IPS-20b (cell line): ENCODE data around the gene NTNG1.

Experiments
- H3K27ac ChIP-seq: one replicate; pipeline ENCODE4 v1.5.1; 2013; ENCODE audit warnings: low read length
- H3K27me3 ChIP-seq: 2 replicates; pipeline ENCODE4 v1.6.1; 2013; ENCODE audit warnings: mild to moderate bottlenecking, low read length, inconsistent platforms; ENCODE audit not compliant: insufficient read depth
- H3K36me3 ChIP-seq: 2 replicates; pipeline ENCODE4 v1.6.1; 2013; ENCODE audit warnings: low read depth, mild to moderate bottlenecking, inconsistent platforms, low read length, moderate library complexity; ENCODE audit not compliant: insufficient read depth
- H3K4me1 ChIP-seq: 2 replicates; pipeline ENCODE4 v1.6.1; 2013; ENCODE audit warnings: mild to moderate bottlenecking, control low read depth, inconsistent platforms, low read length, moderate library complexity; ENCODE audit not compliant: insufficient read depth
- H3K4me3 ChIP-seq: 2 replicates; pipeline ENCODE4 v1.5.1; 2013; ENCODE audit warnings: mild to moderate bottlenecking, low read length, inconsistent platforms
- H3K9ac ChIP-seq: 2 replicates; pipeline ENCODE4 v1.6.1; 2013; ENCODE audit warnings: low read depth, mild to moderate bottlenecking, inconsistent platforms, low read length, moderate library complexity
- H3K9me3 ChIP-seq: 2 replicates; pipeline ENCODE4 v1.6.1; 2013; ENCODE audit warnings: mild to moderate bottlenecking, low read depth, low read length, inconsistent platforms; ENCODE audit not compliant: insufficient read depth

NTNG1 gene

DNA sequence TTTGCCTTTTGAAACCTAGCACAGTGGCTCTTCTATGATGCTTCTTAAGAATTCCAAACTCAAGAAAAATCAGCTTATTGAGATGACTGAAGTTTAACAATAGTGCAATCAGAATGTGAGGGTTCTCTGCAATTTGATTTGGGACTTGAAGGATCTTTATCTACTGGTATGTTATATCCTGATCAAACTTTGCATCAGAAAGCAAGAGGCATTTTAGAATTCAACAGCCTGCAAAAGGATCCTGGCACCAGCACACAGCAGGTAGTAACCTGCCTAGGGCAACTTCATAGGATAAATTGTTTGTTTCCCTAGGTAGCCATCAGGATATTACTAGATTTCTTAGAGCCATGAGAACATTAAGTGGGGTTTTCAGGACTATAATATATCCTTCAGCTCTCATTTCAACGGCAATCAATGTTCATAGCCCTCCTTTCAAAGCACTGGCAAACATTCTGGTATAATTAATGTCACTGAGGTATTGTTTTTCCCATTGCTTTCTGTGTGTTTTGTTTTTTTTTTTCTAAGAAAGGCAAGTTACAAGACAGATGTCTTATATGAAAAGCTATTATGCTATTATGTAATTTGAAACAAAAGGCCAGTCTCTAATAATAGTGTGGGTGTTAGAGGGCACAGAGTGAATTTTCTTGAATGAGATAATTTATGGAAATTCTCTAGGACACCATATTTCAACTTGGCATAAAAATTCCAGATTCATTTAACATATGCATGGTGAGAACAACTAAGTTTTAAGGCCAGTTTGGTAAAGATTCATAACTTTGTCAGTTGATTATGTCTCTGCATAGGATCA lies 34.5 kb downstream of the NTNG1 start:
- H3K27me3 ChIP-seq: no peaks in the 10 kb centered on the region
- H3K9me3 ChIP-seq: no peaks in the 10 kb centered on the region
- H3K27ac ChIP-seq: no peak overlapping the region
- H3K36me3 ChIP-seq: no peaks in the 10 kb centered on the region
- H3K4me1 ChIP-seq: peaks cover 20% of the 10 kb centered on the region
- no peak overlapping the region for H3K9ac ChIP-seq
- no peak overlapping the region for H3K4me3 ChIP-seq

DNA sequence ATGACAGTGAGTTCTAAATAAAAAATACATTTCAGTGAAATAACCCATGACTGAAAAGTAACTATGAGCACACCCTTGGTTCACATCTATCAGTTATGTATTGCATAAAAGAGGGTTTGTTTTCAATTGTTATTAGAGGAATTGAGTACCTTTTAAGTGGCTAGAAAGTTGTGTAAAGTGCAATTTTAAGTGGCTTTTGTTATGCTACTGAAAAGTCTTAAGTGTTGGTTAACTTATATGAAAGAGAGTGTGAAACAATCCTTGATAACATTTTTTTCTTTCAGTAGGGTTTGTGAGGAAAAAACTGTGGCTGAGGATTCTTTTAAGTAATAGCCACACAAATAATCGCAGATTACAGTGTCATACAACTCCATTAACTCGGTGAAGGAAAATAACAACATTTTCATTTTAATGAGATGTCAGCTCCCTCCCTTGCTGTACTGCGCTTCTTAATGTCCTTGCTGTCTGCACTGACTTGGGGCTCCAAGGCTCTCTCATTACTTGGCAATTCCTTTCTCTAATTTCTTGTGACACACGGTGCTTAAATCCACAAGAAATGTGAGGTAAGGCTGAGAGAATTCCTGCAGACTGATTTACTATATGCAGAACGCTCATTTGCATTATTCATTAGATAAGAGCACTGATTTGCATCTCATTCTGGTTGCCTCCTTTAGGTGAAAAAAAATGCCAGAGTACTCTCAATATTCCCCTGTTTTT lies 40.6 kb downstream of the NTNG1 start:
- H3K36me3 ChIP-seq: no peaks in the 10 kb centered on the region
- no peak overlapping the region for H3K27ac ChIP-seq
- H3K4me1 ChIP-seq: peaks cover 29% of the 10 kb centered on the region
- H3K9me3 ChIP-seq: no peaks in the 10 kb centered on the region
- H3K4me3 ChIP-seq: peak overlapping the region; percentile 50
- H3K9ac ChIP-seq: peak overlapping the region; percentile 12; the same call in 1 of the 2 replicates
- H3K27me3 ChIP-seq: no peaks in the 10 kb centered on the region

DNA sequence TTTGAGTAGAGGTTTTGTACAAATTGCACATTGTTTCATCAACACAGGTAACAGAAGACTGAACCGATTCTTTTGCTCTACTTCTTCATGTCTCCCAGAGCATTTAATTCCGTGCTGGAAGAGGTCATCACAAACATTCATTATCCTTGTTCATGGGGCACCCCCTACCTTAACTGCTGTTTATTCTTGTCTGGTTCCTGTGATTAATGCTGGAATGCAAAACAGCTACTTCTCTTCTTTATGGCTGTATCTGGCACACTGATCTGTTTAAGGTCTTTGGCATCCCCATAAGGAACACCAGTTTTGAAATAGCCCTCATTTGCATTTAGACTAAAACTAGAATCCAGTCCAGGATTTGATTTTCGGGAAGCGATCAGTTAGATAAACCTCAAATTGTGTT lies 42.2 kb downstream of the NTNG1 start:
- Histone ChIP-seq H3K9ac (no peak overlapping the region), H3K4me3 (no peak overlapping the region), H3K27ac (no peak overlapping the region)

DNA sequence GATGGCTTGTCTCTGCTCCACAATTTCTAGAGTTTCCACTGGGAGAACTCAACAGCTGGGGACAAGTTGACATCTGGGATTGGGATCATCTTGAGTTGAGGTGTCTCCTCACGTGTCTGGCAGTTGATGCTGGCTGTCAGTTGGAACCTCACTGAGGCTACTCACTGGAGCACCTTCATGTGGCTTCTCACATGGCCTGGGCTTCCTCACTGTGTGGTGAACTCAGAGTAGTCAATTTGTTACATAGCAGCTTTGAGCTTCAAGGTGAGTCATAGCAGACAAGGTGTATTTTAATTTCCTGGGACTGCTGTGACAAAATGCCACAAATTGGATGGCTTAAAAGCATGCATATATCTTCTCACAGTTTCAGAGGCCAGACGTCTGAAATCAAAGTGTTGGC lies 44.0 kb downstream of the NTNG1 start:
- Histone ChIP-seq H3K27ac (no peak overlapping the region), H3K9ac (no peak overlapping the region), H3K4me1 (peaks cover 34% of the 10 kb centered on the region), H3K36me3 (no peaks in the 10 kb centered on the region), H3K4me3 (no peak overlapping the region), H3K9me3 (no peaks in the 10 kb centered on the region), H3K27me3 (no peaks in the 10 kb centered on the region)

More for the DNA sequence above, 42.2 kb downstream of the NTNG1 start:
- no peaks in the 10 kb centered on the region for H3K9me3 ChIP-seq
- H3K4me1 ChIP-seq: peaks cover 34% of the 10 kb centered on the region
- no peaks in the 10 kb centered on the region for H3K27me3 ChIP-seq
- H3K36me3 ChIP-seq: no peaks in the 10 kb centered on the region

DNA sequence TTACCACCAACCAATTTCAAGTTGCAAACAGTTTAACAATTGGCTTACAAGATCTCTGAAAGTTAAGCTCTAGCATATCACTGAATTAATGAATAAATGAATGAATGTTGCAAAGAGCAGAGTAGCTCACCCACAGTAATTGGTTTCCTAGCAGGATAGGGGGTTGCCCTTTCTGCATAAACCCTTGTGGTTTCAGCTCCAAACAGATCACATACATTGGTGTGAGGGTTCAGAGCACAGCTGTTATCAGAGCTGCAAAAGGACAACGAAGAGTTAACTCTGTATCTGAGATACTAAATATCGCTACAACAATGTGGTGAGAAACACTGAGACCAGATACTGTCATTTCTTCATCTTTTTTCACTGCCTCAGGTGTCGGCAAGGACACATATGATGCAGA lies 46.6 kb downstream of the NTNG1 start:
- H3K9me3 ChIP-seq: no peaks in the 10 kb centered on the region
- H3K9ac ChIP-seq: no peak overlapping the region
- no peak overlapping the region for H3K27ac ChIP-seq
- no peaks in the 10 kb centered on the region for H3K27me3 ChIP-seq
- no peak overlapping the region for H3K4me3 ChIP-seq
- no peaks in the 10 kb centered on the region for H3K36me3 ChIP-seq
- H3K4me1 ChIP-seq: peaks cover 14% of the 10 kb centered on the region; the same call in 1 of the 2 replicates

DNA sequence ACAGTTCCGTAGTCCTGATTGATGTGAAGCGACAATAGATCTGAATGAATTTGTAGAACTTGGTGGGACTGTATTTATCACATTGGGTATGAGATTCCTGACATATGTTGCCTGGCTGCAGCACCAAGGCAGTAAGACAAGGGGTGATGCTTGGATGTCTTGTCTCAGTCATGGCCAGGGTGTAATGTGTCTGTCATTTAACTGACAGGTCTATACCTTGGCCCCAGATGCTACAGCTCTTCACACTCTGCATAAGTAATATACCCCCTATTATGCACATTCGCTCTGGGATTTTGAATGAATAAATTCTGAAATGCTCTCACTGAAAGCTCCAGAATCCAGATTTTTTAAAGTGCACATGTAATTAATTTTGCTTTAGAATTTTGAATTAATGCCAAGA lies 47.3 kb downstream of the NTNG1 start:
- no peak overlapping the region for H3K4me3 ChIP-seq
- H3K27me3 ChIP-seq: no peaks in the 10 kb centered on the region
- H3K27ac ChIP-seq: no peak overlapping the region
- no peaks in the 10 kb centered on the region for H3K9me3 ChIP-seq
- no peak overlapping the region for H3K9ac ChIP-seq
- 0 out of 2 replicates have a peak, but pooled peaks cover 12% of the 10 kb centered on the region for H3K4me1 ChIP-seq
- H3K36me3 ChIP-seq: no peaks in the 10 kb centered on the region

DNA sequence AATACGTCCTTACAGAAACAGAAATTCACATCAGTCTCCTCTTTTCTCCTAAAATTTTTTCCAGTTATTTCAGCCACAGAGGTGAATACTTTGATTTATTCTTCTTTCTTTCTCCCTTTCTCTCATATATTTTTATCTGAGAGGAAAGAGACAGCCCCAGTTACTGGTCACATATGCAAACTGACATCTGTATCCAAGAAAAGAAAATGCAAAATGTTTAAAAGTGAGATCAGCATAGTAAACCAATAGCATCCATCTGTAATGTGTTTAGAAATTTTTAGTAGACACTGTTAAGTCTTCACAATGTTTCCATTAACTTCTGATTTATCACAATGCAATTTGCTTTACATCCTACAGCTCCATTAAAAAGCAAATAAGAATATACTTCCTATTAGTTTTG lies 53.5 kb downstream of the NTNG1 start:
- H3K4me3 ChIP-seq: no peak overlapping the region
- H3K4me1 ChIP-seq: peaks cover 27% of the 10 kb centered on the region
- H3K27ac ChIP-seq: no peak overlapping the region
- no peak overlapping the region for H3K9ac ChIP-seq
- H3K36me3 ChIP-seq: no peaks in the 10 kb centered on the region
- no peaks in the 10 kb centered on the region for H3K9me3 ChIP-seq
- no peaks in the 10 kb centered on the region for H3K27me3 ChIP-seq

DNA sequence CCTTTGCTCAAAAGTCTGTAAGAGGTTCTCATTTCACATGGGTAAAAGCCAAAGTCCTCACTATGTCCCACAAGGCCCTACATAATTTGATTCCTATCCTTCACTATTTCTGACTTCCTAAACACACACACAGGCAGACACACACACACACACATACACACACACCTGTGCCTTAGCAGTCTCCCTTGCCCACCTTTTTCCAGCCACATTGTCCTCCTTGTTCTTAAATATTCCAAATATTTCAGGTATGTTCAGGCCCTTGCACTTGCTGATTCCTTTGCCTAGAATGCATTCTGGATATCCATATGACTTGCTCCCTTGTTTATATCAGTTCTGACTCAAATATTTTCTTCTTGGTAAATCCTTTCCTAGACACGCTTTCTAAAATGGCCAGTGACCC lies 54.6 kb downstream of the NTNG1 start:
- Histone ChIP-seq H3K4me3 (no peak overlapping the region; the same call in 1 of the 2 replicates), H3K36me3 (no peaks in the 10 kb centered on the region), H3K27ac (peak overlapping the region; percentile 43), H3K27me3 (no peaks in the 10 kb centered on the region), H3K9ac (no peak overlapping the region), H3K9me3 (no peaks in the 10 kb centered on the region), H3K4me1 (peaks cover 27% of the 10 kb centered on the region)

DNA sequence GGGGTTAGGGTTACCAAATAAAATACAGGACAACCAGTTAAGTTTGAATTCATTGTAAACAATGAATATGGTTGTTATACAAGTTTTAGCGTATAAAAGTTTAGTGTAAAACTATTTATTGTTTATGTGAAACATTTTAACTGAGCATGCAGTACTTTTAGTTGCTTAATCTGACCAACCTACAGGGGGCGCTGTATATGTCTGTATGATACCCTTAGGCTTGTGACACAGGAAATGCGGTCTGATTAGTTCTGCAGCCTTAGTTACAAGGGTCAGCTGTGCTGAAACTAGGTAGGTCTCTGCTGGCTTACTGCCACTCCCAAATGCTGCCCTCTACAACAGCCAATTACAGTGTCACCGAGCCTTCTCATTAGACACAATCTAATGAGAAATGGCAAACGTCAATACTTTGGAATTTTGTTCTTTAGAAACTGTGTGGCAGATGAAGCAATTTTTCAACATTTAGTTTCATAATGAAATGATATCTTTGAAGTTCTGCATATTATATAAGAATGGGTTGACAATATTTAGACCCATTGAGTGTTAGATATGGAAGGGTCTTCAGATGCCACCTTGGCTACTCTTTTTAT lies 56.2 kb downstream of the NTNG1 start:
- Histone ChIP-seq H3K4me1 (peaks cover 27% of the 10 kb centered on the region), H3K27ac (no peak overlapping the region), H3K36me3 (no peaks in the 10 kb centered on the region), H3K27me3 (no peaks in the 10 kb centered on the region), H3K4me3 (no peak overlapping the region), H3K9me3 (no peaks in the 10 kb centered on the region), H3K9ac (no peak overlapping the region)

DNA sequence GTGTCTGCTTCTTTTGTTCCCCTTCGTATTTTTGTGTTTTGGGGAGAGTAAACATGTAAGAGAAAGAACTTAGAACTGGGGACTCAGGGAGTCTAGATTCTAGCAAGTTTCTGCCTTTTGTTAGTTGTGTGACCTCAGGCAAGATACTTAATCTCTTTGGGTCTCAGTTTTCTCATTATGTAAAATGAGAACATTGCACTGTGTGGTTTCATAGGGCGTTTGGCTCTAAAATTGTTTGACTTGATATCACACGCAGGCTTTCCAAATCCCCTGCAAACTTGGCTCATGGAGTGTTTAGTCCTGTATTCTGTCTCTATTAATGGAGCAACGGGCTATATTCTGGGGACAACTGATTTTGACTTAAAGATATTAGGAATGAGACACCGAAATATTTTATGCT lies 57.7 kb downstream of the NTNG1 start:
- Histone ChIP-seq H3K36me3 (no peaks in the 10 kb centered on the region), H3K9me3 (no peaks in the 10 kb centered on the region), H3K4me3 (no peak overlapping the region), H3K27me3 (no peaks in the 10 kb centered on the region), H3K9ac (no peak overlapping the region), H3K4me1 (peaks cover 27% of the 10 kb centered on the region), H3K27ac (no peak overlapping the region)

DNA sequence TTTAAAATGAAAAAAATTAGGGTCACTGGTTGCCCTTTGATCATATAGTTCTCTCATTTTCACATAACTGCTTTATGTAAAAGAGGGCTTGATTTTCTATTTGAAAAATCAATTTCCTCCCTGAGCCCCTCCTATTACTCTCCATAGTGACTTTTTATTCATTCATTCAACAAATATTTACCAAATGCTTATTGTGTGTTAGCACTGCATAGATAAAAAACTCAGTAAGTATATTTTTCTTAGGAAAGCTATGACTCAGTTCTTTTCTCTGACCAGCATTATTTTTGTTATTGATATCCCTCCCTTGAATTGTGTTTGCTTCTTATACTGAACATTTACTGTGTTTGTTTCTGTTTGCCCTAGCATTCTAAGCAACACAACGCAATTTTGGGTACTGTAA lies 59.8 kb downstream of the NTNG1 start:
- Histone ChIP-seq H3K4me1 (peaks cover 8% of the 10 kb centered on the region), H3K27ac (no peak overlapping the region), H3K27me3 (no peaks in the 10 kb centered on the region), H3K9ac (no peak overlapping the region), H3K4me3 (no peak overlapping the region), H3K36me3 (no peaks in the 10 kb centered on the region), H3K9me3 (no peaks in the 10 kb centered on the region)

DNA sequence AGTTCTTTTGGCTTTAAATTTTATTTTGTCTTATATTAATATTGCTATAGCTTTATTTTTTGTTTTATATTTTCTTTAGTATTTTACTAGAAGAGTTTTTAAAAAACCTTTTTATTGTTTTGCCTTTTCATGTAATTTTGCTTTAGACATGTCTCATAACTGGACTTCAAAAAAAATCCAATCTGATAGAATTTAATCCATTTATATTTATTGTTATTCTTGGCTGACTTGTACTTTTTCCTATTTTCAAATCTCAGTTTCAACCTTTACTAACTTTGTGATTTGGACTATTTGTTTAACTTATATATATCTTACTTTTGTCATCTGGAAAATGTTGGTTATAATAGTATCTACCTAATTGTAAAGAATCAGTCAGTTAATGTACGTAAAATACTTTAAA lies 61.2 kb downstream of the NTNG1 start:
- H3K27me3 ChIP-seq: no peaks in the 10 kb centered on the region
- H3K4me3 ChIP-seq: no peak overlapping the region
- no peaks in the 10 kb centered on the region for H3K9me3 ChIP-seq
- no peaks in the 10 kb centered on the region for H3K4me1 ChIP-seq
- H3K27ac ChIP-seq: no peak overlapping the region
- no peaks in the 10 kb centered on the region for H3K36me3 ChIP-seq
- no peak overlapping the region for H3K9ac ChIP-seq
